ENCODE results near the gene GAGE13. TPM values are rescaled to one million over a fixed set of nuclear protein-coding genes. Genes with fewer than 3 reads are reported as not detected.
"Not testable (repeated sequence)": the region's sequence is repeated elsewhere in the genome, so short reads cannot be mapped to it uniquely, and the experiment has no call there.

Gene GAGE13
- total RNA-seq = not detected
- long read RNA-seq = 0 reads

- H3K36me3 ChIP-seq; H3K4me1 ChIP-seq; H3K9me3 ChIP-seq; DNase-seq; ATAC-seq; H3K4me3 ChIP-seq; H3K27ac ChIP-seq; intact Hi-C loops (cut with DNase I); H3K27me3 ChIP-seq: not testable (repeated sequence)
- WGBS (ENCODE audit: insufficient coverage, low coverage, low lambda C conversion rate, missing lambda C conversion rate) = no CpG with 5 or more reads among the region's 16 CpGs
Measured at GRCh38 chrX:49331282-49331681, at the start of gene GAGE13. TSS of gene GAGE13 (plus strand) at chrX:49331582. CDS start at chrX:49332738, 1,156 bp downstream.

GRCh38 chrX:49282647-49283011, 48.8 kb upstream of the GAGE13 start:
- H3K9me3 ChIP-seq = no peaks in the 10 kb centered on the region
- intact Hi-C loops (cut with DNase I) = no loop called here
- H3K36me3 ChIP-seq = no peaks in the 10 kb centered on the region
- WGBS (ENCODE audit: insufficient coverage, low coverage, low lambda C conversion rate, missing lambda C conversion rate) = 56% methylated on average over 11 of the region's 11 CpGs
- no peak for DNase-seq
- ATAC-seq = peak in 2 of 4 donors; percentile 28
- no peak overlapping the region for H3K27ac ChIP-seq
- peak in 2 of 4 donors; percentile 5 to 17 for TF ChIP-seq CTCF (IDR thresholded peaks at IDR 0.05)
- TF ChIP-seq POLR2A (IDR thresholded peaks at IDR 0.05) = no peak
- no peak overlapping the region for H3K4me3 ChIP-seq
- H3K4me1 ChIP-seq = no peaks in the 10 kb centered on the region
- H3K27me3 ChIP-seq = no peaks in the 10 kb centered on the region

GRCh38 chrX:49284212-49284611, 47.2 kb upstream of the GAGE13 start:
- no peak for DNase-seq
- no peak for ATAC-seq
- Histone ChIP-seq H3K9me3 (no peaks in the 10 kb centered on the region), H3K4me3 (no peak overlapping the region), H3K27me3 (no peaks in the 10 kb centered on the region), H3K27ac (no peak overlapping the region), H3K36me3 (no peaks in the 10 kb centered on the region), H3K4me1 (no peaks in the 10 kb centered on the region)
- WGBS (ENCODE audit: insufficient coverage, low coverage, low lambda C conversion rate, missing lambda C conversion rate) = 67% methylated on average over 3 of the region's 3 CpGs
- no peak for TF ChIP-seq CTCF (IDR thresholded peaks at IDR 0.05)
- no peak for TF ChIP-seq POLR2A (IDR thresholded peaks at IDR 0.05)
- intact Hi-C loops (cut with DNase I) = no loop called here

- H3K36me3 ChIP-seq = no peaks in the 10 kb centered on the region
- intact Hi-C loops (cut with DNase I) = no loop called here
- WGBS (ENCODE audit: insufficient coverage, low coverage, low lambda C conversion rate, missing lambda C conversion rate) = 90% methylated on average over 5 of the region's 18 CpGs
- no peaks in the 10 kb centered on the region for H3K27me3 ChIP-seq
- H3K9me3 ChIP-seq = no peaks in the 10 kb centered on the region
- no peak overlapping the region for H3K27ac ChIP-seq
- ATAC-seq (peak in 1 of 4 donors; percentile 17), DNase-seq (no peak)
- TF ChIP-seq POLR2A (IDR thresholded peaks at IDR 0.05) (no peak), CTCF (IDR thresholded peaks at IDR 0.05) (no peak)
- no peaks in the 10 kb centered on the region for H3K4me1 ChIP-seq
- H3K4me3 ChIP-seq = no peak overlapping the region
Measured at GRCh38 chrX:49286136-49286535, 45.2 kb upstream of the GAGE13 start.

GRCh38 chrX:49286581-49286980, 44.8 kb upstream of the GAGE13 start:
- no CpG with 5 or more reads among the region's 4 CpGs for WGBS (ENCODE audit: insufficient coverage, low coverage, low lambda C conversion rate, missing lambda C conversion rate)
- no peaks in the 10 kb centered on the region for H3K27me3 ChIP-seq
- no peak for TF ChIP-seq POLR2A (IDR thresholded peaks at IDR 0.05)
- no peak for TF ChIP-seq CTCF (IDR thresholded peaks at IDR 0.05)
- no peak overlapping the region for H3K4me3 ChIP-seq
- H3K9me3 ChIP-seq = no peaks in the 10 kb centered on the region
- H3K27ac ChIP-seq = no peak overlapping the region
- DNase-seq (no peak), ATAC-seq (peak in 1 of 4 donors; percentile 19)
- intact Hi-C loops (cut with DNase I) = no loop called here
- H3K36me3 ChIP-seq = no peaks in the 10 kb centered on the region
- H3K4me1 ChIP-seq = no peaks in the 10 kb centered on the region
